Measurements from ENCODE around the gene HBM. TPM values are rescaled to one million over a fixed set of nuclear protein-coding genes. Genes with fewer than 3 reads are reported as not detected.
"Not testable (repeated sequence)": the region's sequence is repeated elsewhere in the genome, so short reads cannot be mapped to it uniquely, and the experiment has no call there.

The HBM gene
- total RNA-seq, 1 experiment from 2014 or later: not detected

DNA sequence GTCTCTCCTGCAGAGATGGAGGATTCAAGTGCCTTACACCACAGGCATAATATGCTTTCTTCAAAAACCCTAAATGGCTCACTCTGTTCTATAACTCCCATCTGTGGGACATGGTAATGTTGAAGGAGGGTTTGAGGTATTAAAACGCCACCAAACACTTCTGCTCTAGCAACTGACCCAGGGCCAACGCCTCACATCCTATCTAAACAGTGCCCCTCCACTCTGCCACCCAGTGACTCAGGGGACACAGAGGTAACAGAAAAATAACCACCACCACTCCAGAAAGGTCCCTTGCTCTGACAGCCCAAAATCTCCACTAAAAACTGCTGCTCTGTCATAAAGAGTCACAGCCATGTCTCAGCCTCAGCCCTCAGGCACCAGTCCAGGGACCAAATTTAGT is 45.0 kb upstream of the HBM start:
- Histone ChIP-seq H3K36me3 (ENCODE audit: insufficient read depth, low read length, poor library complexity, severe bottlenecking) (peaks cover 19% of the 10 kb centered on the region), H3K4me3 (ENCODE audit: low read depth, low read length, poor library complexity, severe bottlenecking) (no peak overlapping the region), H3K27ac (ENCODE audit: low read depth, low read length, poor library complexity, severe bottlenecking) (no peak overlapping the region), H3K4me1 (ENCODE audit: insufficient read depth, low read length, poor library complexity, severe bottlenecking) (no peaks in the 10 kb centered on the region), H3K27me3 (replicated peaks; ENCODE audit: insufficient read depth, low read depth, low read length, poor library complexity) (no peaks in the 10 kb centered on the region), H3K9me3 (ENCODE audit: low read depth, low read length, poor library complexity, severe bottlenecking) (no peaks in the 10 kb centered on the region)
- TF ChIP-seq EZH2 (IDR thresholded peaks at IDR 0.05; ENCODE audit: borderline replicate concordance, low read depth, low read length, poor library complexity, severe bottlenecking): no peak
- TF ChIP-seq, protein P1, sequence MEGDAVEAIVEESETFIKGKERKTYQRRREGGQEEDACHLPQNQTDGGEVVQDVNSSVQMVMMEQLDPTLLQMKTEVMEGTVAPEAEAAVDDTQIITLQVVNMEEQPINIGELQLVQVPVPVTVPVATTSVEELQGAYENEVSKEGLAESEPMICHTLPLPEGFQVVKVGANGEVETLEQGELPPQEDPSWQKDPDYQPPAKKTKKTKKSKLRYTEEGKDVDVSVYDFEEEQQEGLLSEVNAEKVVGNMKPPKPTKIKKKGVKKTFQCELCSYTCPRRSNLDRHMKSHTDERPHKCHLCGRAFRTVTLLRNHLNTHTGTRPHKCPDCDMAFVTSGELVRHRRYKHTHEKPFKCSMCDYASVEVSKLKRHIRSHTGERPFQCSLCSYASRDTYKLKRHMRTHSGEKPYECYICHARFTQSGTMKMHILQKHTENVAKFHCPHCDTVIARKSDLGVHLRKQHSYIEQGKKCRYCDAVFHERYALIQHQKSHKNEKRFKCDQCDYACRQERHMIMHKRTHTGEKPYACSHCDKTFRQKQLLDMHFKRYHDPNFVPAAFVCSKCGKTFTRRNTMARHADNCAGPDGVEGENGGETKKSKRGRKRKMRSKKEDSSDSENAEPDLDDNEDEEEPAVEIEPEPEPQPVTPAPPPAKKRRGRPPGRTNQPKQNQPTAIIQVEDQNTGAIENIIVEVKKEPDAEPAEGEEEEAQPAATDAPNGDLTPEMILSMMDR (conservative IDR thresholded peaks at IDR 0.05; ENCODE audit: low read depth, low read length): no peak
- intact Hi-C loops (cut with micrococcal nuclease; ENCODE audit: unreplicated experiment): no loop called here
- BruUV-seq (replicated peaks): no TSS peak
- POLR2A ChIA-PET (ENCODE audit: low non-redundant PET): no interaction called here
- no peak for DNase-seq (ENCODE audit: low spot score)
- CTCF ChIA-PET: no interaction called here

DNA sequence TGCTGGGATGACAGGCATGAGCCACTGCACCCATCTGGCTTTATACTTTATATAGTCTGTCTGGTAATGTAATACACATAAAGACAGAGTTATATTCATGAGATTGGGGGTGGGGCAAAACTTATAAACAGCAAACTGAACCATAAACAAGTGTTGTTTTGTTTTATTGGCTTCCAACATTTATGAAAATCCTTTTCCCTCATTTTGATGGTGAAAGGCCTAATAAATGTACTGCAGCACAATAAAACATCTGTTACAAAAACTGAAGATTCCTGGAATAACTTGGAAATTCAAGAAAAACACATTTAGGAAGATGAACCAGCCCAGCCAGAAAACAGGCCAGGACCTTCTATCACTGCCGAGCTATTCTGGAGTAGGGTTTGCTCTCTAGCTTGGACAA is 43.4 kb upstream of the HBM start:
- DNase-seq (ENCODE audit: low spot score): no peak
- H3K4me1 ChIP-seq (ENCODE audit: insufficient read depth, low read length, poor library complexity, severe bottlenecking): no peaks in the 10 kb centered on the region
- H3K4me3 ChIP-seq (ENCODE audit: low read depth, low read length, poor library complexity, severe bottlenecking): no peak overlapping the region
- no peak overlapping the region for H3K27ac ChIP-seq (ENCODE audit: low read depth, low read length, poor library complexity, severe bottlenecking)
- no TSS peak for BruUV-seq (replicated peaks)
- H3K27me3 ChIP-seq (replicated peaks; ENCODE audit: insufficient read depth, low read depth, low read length, poor library complexity): no peaks in the 10 kb centered on the region
- no peaks in the 10 kb centered on the region for H3K9me3 ChIP-seq (ENCODE audit: low read depth, low read length, poor library complexity, severe bottlenecking)
- ChIA-PET POLR2A (ENCODE audit: low non-redundant PET) (no interaction called here), CTCF (no interaction called here)
- peaks cover 5% of the 10 kb centered on the region for H3K36me3 ChIP-seq (ENCODE audit: insufficient read depth, low read length, poor library complexity, severe bottlenecking)
- no peak for TF ChIP-seq EZH2 (IDR thresholded peaks at IDR 0.05; ENCODE audit: borderline replicate concordance, low read depth, low read length, poor library complexity, severe bottlenecking)
- TF ChIP-seq, protein P1 (conservative IDR thresholded peaks at IDR 0.05; ENCODE audit: low read depth, low read length): no peak
- intact Hi-C loops (cut with micrococcal nuclease; ENCODE audit: unreplicated experiment): no loop called here

DNA sequence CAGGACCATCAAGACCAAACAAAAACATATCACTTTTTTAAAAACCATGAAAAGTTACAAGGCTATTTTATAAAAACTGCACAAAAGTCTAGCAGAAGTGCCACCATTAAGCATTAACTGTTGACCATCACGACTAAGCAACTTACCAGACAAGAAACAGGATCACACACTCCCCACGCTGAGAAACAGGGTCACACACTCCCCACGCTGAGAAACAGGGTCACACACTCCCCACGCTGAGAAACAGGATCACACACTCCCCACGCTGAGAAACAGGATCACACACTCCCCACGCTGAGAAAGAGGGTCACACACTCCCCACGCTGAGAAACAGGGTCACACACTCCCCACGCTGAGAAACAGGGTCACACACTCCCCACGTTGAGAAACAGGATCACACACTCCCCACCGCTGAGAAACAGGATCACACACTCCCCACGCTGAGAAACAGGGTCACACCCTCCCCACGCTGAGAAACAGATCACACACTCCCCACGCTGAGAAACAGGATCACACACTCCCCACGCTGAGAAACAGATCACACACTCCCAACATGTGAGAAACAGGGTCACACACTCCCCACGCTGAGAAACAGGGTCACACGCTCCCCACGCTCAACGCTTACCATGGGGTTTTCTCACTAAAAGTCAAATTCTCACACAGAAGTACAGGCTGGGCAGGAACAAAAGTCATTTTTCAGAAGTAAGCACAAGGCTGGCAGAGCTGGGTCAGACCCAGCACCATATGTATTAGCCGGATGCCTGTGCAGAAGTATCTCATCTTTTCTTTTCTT is 42.0 kb upstream of the HBM start:
- intact Hi-C loops (cut with micrococcal nuclease; ENCODE audit: unreplicated experiment); H3K9me3 ChIP-seq (ENCODE audit: low read depth, low read length, poor library complexity, severe bottlenecking); CTCF ChIA-PET; BruUV-seq (replicated peaks); H3K4me3 ChIP-seq (ENCODE audit: low read depth, low read length, poor library complexity, severe bottlenecking); DNase-seq (ENCODE audit: low spot score); H3K27me3 ChIP-seq (replicated peaks; ENCODE audit: insufficient read depth, low read depth, low read length, poor library complexity); H3K27ac ChIP-seq (ENCODE audit: low read depth, low read length, poor library complexity, severe bottlenecking); POLR2A ChIA-PET (ENCODE audit: low non-redundant PET); H3K4me1 ChIP-seq (ENCODE audit: insufficient read depth, low read length, poor library complexity, severe bottlenecking); H3K36me3 ChIP-seq (ENCODE audit: insufficient read depth, low read length, poor library complexity, severe bottlenecking): not testable (repeated sequence)

DNA sequence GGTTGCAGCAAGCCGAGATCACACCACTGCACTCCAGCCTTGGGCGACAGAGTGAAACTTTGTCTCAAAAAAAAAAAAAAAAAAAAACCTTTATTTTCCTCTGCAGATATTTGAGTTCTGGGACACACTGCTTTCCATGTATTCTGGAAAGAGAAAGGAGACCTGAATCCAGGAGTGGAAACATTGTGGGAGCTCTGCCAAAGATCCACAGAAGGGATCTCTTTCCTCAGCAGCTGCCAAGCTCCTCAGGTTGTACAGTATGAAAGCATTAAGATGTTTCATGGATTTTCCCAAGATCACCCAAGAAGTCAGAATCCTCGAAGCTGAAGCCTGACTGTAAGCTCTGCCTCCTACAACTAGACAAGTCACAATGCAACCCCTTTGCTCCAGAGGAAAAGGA is 40.8 kb upstream of the HBM start:
- no peak for DNase-seq (ENCODE audit: low spot score)
- no peaks in the 10 kb centered on the region for H3K36me3 ChIP-seq (ENCODE audit: insufficient read depth, low read length, poor library complexity, severe bottlenecking)
- no peaks in the 10 kb centered on the region for H3K27me3 ChIP-seq (replicated peaks; ENCODE audit: insufficient read depth, low read depth, low read length, poor library complexity)
- CTCF ChIA-PET: no interaction called here
- BruUV-seq (replicated peaks): no TSS peak
- POLR2A ChIA-PET (ENCODE audit: low non-redundant PET): no interaction called here
- H3K9me3 ChIP-seq (ENCODE audit: low read depth, low read length, poor library complexity, severe bottlenecking): no peaks in the 10 kb centered on the region
- no peak overlapping the region for H3K27ac ChIP-seq (ENCODE audit: low read depth, low read length, poor library complexity, severe bottlenecking)
- no peak overlapping the region for H3K4me3 ChIP-seq (ENCODE audit: low read depth, low read length, poor library complexity, severe bottlenecking)
- intact Hi-C loops (cut with micrococcal nuclease; ENCODE audit: unreplicated experiment): no loop called here
- H3K4me1 ChIP-seq (ENCODE audit: insufficient read depth, low read length, poor library complexity, severe bottlenecking): no peaks in the 10 kb centered on the region
- TF ChIP-seq, protein P1 (conservative IDR thresholded peaks at IDR 0.05; ENCODE audit: low read depth, low read length): no peak
- TF ChIP-seq EZH2 (IDR thresholded peaks at IDR 0.05; ENCODE audit: borderline replicate concordance, low read depth, low read length, poor library complexity, severe bottlenecking): no peak

Data from A673 (cell line).